Measurements from ENCODE around the gene CCDC33.
"Not testable (repeated sequence)": the region's sequence is repeated elsewhere in the genome, so short reads cannot be mapped to it uniquely, and the experiment has no call there.

GRCh38 chr15:74353992-74354391, 117.9 kb downstream of the CCDC33 start:
- TF ChIP-seq, protein P1, sequence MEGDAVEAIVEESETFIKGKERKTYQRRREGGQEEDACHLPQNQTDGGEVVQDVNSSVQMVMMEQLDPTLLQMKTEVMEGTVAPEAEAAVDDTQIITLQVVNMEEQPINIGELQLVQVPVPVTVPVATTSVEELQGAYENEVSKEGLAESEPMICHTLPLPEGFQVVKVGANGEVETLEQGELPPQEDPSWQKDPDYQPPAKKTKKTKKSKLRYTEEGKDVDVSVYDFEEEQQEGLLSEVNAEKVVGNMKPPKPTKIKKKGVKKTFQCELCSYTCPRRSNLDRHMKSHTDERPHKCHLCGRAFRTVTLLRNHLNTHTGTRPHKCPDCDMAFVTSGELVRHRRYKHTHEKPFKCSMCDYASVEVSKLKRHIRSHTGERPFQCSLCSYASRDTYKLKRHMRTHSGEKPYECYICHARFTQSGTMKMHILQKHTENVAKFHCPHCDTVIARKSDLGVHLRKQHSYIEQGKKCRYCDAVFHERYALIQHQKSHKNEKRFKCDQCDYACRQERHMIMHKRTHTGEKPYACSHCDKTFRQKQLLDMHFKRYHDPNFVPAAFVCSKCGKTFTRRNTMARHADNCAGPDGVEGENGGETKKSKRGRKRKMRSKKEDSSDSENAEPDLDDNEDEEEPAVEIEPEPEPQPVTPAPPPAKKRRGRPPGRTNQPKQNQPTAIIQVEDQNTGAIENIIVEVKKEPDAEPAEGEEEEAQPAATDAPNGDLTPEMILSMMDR (IDR thresholded peaks at IDR 0.05), result not testable (repeated sequence)
- not testable (repeated sequence) for TF ChIP-seq POLR2A (IDR thresholded peaks at IDR 0.05)
